Measurements from ENCODE around the gene ANTXR1. TPM values are rescaled to one million over a fixed set of nuclear protein-coding genes. Genes with fewer than 3 reads are reported as not detected.

Gene ANTXR1
- total RNA-seq, 1 experiment from 2014 or later, result 0.66 TPM

GRCh38 chr2:69067866-69068265 is 54.9 kb downstream of the ANTXR1 start:
- Mint-ChIP-seq H3K27me3 (ENCODE audit: unreplicated experiment) (peaks cover 49% of the 10 kb centered on the region), H3K4me1 (ENCODE audit: low read depth, unreplicated experiment) (no peaks in the 10 kb centered on the region), H3K27ac (ENCODE audit: unreplicated experiment) (no peak overlapping the region), H3K9me3 (ENCODE audit: low read depth, unreplicated experiment) (no peaks in the 10 kb centered on the region), H3K36me3 (ENCODE audit: insufficient read depth, unreplicated experiment) (no peaks in the 10 kb centered on the region), H3K4me3 (ENCODE audit: low read depth, unreplicated experiment) (no peak overlapping the region)
- no TSS peak for BruUV-seq (replicated peaks)
- intact Hi-C loops (cut with micrococcal nuclease; ENCODE audit: unreplicated experiment), result no loop called here
- TF ChIP-seq, protein P1, sequence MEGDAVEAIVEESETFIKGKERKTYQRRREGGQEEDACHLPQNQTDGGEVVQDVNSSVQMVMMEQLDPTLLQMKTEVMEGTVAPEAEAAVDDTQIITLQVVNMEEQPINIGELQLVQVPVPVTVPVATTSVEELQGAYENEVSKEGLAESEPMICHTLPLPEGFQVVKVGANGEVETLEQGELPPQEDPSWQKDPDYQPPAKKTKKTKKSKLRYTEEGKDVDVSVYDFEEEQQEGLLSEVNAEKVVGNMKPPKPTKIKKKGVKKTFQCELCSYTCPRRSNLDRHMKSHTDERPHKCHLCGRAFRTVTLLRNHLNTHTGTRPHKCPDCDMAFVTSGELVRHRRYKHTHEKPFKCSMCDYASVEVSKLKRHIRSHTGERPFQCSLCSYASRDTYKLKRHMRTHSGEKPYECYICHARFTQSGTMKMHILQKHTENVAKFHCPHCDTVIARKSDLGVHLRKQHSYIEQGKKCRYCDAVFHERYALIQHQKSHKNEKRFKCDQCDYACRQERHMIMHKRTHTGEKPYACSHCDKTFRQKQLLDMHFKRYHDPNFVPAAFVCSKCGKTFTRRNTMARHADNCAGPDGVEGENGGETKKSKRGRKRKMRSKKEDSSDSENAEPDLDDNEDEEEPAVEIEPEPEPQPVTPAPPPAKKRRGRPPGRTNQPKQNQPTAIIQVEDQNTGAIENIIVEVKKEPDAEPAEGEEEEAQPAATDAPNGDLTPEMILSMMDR (IDR thresholded peaks at IDR 0.05; ENCODE audit: unreplicated experiment), result no peak
- no peak for DNase-seq
- CTCF ChIA-PET, result no interaction called here

- CTCF ChIA-PET, result no interaction called here
- peaks cover 46% of the 10 kb centered on the region for H3K27me3 Mint-ChIP-seq (ENCODE audit: unreplicated experiment)
- no peak overlapping the region for H3K27ac Mint-ChIP-seq (ENCODE audit: unreplicated experiment)
- TF ChIP-seq, protein P1 (IDR thresholded peaks at IDR 0.05; ENCODE audit: unreplicated experiment), result no peak
- BruUV-seq (replicated peaks), result no TSS peak
- intact Hi-C loops (cut with micrococcal nuclease; ENCODE audit: unreplicated experiment), result no loop called here
- DNase-seq, result no peak
- no peak overlapping the region for H3K4me3 Mint-ChIP-seq (ENCODE audit: low read depth, unreplicated experiment)
- H3K4me1 Mint-ChIP-seq (ENCODE audit: low read depth, unreplicated experiment), result no peaks in the 10 kb centered on the region
- H3K9me3 Mint-ChIP-seq (ENCODE audit: low read depth, unreplicated experiment), result no peaks in the 10 kb centered on the region
- no peaks in the 10 kb centered on the region for H3K36me3 Mint-ChIP-seq (ENCODE audit: insufficient read depth, unreplicated experiment)
Observed at GRCh38 chr2:69070969-69071368, 58.0 kb downstream of the ANTXR1 start.

DNA sequence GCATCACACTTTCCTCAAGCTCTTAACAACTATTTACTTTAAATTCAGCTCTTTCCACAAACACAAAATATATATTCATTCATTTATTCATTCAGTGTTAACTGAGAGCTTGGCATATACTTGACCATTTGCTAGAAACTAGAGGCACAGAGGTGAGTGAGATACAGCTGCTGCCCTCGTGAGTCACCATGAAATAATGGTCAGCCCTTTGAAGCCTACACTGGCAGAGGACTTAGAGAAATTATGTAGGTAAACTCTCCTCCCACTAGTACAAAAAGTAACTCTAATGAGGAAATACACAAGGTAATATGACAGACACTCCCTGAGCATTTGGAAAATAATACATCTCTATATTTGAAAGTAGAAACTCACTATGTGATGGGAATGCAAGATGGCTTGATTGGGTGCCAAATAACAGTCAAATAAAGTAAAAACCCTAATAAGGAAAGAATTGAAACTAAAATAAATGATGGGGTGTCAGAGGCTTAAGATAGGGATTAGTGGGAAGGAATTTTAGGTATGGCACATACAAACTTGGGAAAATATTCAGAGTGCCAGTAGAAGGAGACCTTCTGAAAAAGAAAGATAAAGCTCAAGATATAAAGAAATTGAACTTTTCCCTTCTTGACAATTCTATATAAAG is 61.1 kb downstream of the ANTXR1 start:
- intact Hi-C loops (cut with micrococcal nuclease; ENCODE audit: unreplicated experiment), result no loop called here
- no peaks in the 10 kb centered on the region for H3K9me3 Mint-ChIP-seq (ENCODE audit: low read depth, unreplicated experiment)
- no peaks in the 10 kb centered on the region for H3K4me1 Mint-ChIP-seq (ENCODE audit: low read depth, unreplicated experiment)
- TF ChIP-seq, protein P1 (IDR thresholded peaks at IDR 0.05; ENCODE audit: unreplicated experiment), result no peak
- BruUV-seq (replicated peaks), result no TSS peak
- H3K4me3 Mint-ChIP-seq (ENCODE audit: low read depth, unreplicated experiment), result no peak overlapping the region
- H3K27me3 Mint-ChIP-seq (ENCODE audit: unreplicated experiment), result peaks cover 39% of the 10 kb centered on the region
- H3K27ac Mint-ChIP-seq (ENCODE audit: unreplicated experiment), result no peak overlapping the region
- DNase-seq, result no peak
- CTCF ChIA-PET, result no interaction called here
- H3K36me3 Mint-ChIP-seq (ENCODE audit: insufficient read depth, unreplicated experiment), result no peaks in the 10 kb centered on the region

- TF ChIP-seq, protein P1 (IDR thresholded peaks at IDR 0.05; ENCODE audit: unreplicated experiment), result no peak
- no peak overlapping the region for H3K4me3 Mint-ChIP-seq (ENCODE audit: low read depth, unreplicated experiment)
- no peak overlapping the region for H3K27ac Mint-ChIP-seq (ENCODE audit: unreplicated experiment)
- intact Hi-C loops (cut with micrococcal nuclease; ENCODE audit: unreplicated experiment), result no loop called here
- CTCF ChIA-PET, result no interaction called here
- DNase-seq, result no peak
- no peaks in the 10 kb centered on the region for H3K4me1 Mint-ChIP-seq (ENCODE audit: low read depth, unreplicated experiment)
- peaks cover 39% of the 10 kb centered on the region for H3K27me3 Mint-ChIP-seq (ENCODE audit: unreplicated experiment)
- H3K9me3 Mint-ChIP-seq (ENCODE audit: low read depth, unreplicated experiment), result no peaks in the 10 kb centered on the region
- H3K36me3 Mint-ChIP-seq (ENCODE audit: insufficient read depth, unreplicated experiment), result no peaks in the 10 kb centered on the region
- no TSS peak for BruUV-seq (replicated peaks)
Observed at GRCh38 chr2:69074918-69075317, 61.9 kb downstream of the ANTXR1 start.

All from Calu3 (cell line).